IPS-18a (cell line): ENCODE results near the gene ADAP1.

Experiments
- H3K27ac ChIP-seq: one replicate; pipeline ENCODE4 v1.5.1; 2013; ENCODE audit warnings: low read length
- H3K27me3 ChIP-seq: one replicate; pipeline ENCODE4 v1.6.1; 2013; ENCODE audit warnings: mild to moderate bottlenecking, low read length; ENCODE audit not compliant: control insufficient read depth, insufficient read depth
- H3K36me3 ChIP-seq: one replicate; pipeline ENCODE4 v1.6.1; 2013; ENCODE audit warnings: low read depth, low read length; ENCODE audit not compliant: control insufficient read depth
- H3K4me1 ChIP-seq: one replicate; pipeline ENCODE4 v1.6.1; 2013; ENCODE audit warnings: low read depth, low read length; ENCODE audit not compliant: control insufficient read depth
- H3K4me3 ChIP-seq: one replicate; pipeline ENCODE4 v1.5.1; 2013; ENCODE audit warnings: low read length
- H3K9ac ChIP-seq: one replicate; pipeline ENCODE4 v1.6.1; 2013; ENCODE audit warnings: mild to moderate bottlenecking, low read length, moderate library complexity
- H3K9me3 ChIP-seq: one replicate; pipeline ENCODE4 v1.6.1; 2013; ENCODE audit warnings: low read depth, low read length; ENCODE audit not compliant: control insufficient read depth

ADAP1 gene

GRCh38 chr7:985915-986741, 31.6 kb upstream of the ADAP1 start:
- Histone ChIP-seq H3K9ac (no peak overlapping the region), H3K4me3 (no peak overlapping the region), H3K9me3 (no peaks in the 10 kb centered on the region), H3K36me3 (no peaks in the 10 kb centered on the region), H3K4me1 (no peaks in the 10 kb centered on the region), H3K27ac (no peak overlapping the region), H3K27me3 (no peaks in the 10 kb centered on the region)

GRCh38 chr7:985127-985416, 30.6 kb upstream of the ADAP1 start:
- Histone ChIP-seq H3K4me1 (no peaks in the 10 kb centered on the region), H3K9ac (no peak overlapping the region), H3K27ac (no peak overlapping the region), H3K4me3 (no peak overlapping the region), H3K27me3 (no peaks in the 10 kb centered on the region), H3K9me3 (no peaks in the 10 kb centered on the region), H3K36me3 (no peaks in the 10 kb centered on the region)

- Histone ChIP-seq H3K9me3 (no peaks in the 10 kb centered on the region), H3K4me1 (no peaks in the 10 kb centered on the region), H3K9ac (no peak overlapping the region), H3K27me3 (no peaks in the 10 kb centered on the region), H3K27ac (no peak overlapping the region), H3K36me3 (no peaks in the 10 kb centered on the region), H3K4me3 (no peak overlapping the region)
Measured at GRCh38 chr7:984361-985126, 30.1 kb upstream of the ADAP1 start.

- Histone ChIP-seq H3K4me1 (no peaks in the 10 kb centered on the region), H3K27ac (no peak overlapping the region), H3K9ac (no peak overlapping the region), H3K36me3 (no peaks in the 10 kb centered on the region), H3K4me3 (no peak overlapping the region), H3K9me3 (no peaks in the 10 kb centered on the region), H3K27me3 (no peaks in the 10 kb centered on the region)
Measured at GRCh38 chr7:983616-984071, 29.2 kb upstream of the ADAP1 start.

GRCh38 chr7:983004-983615, 28.6 kb upstream of the ADAP1 start, which contains the start of gene CYP2W1:
Gene CYP2W1, plus strand, starts transcription at chr7:983181. Its CDS starts 31 bp downstream, at chr7:983212.
- Histone ChIP-seq H3K27ac (no peak within 1 kb of the TSS), H3K27me3 (no peaks in the 10 kb centered on the region), H3K4me3 (no peak within 1 kb of the TSS), H3K9me3 (no peaks in the 10 kb centered on the region), H3K9ac (no peak within 1 kb of the TSS), H3K4me1 (no peaks in the 10 kb centered on the region), H3K36me3 (no peaks in the 10 kb centered on the region)

GRCh38 chr7:982511-983003, 28.1 kb upstream of the ADAP1 start:
- Histone ChIP-seq H3K36me3 (no peaks in the 10 kb centered on the region), H3K4me1 (no peaks in the 10 kb centered on the region), H3K27ac (no peak overlapping the region), H3K27me3 (no peaks in the 10 kb centered on the region), H3K9ac (no peak overlapping the region), H3K4me3 (no peak overlapping the region), H3K9me3 (no peaks in the 10 kb centered on the region)

- H3K4me3 ChIP-seq, result no peak overlapping the region
- no peak overlapping the region for H3K27ac ChIP-seq
- no peak overlapping the region for H3K9ac ChIP-seq
- no peaks in the 10 kb centered on the region for H3K27me3 ChIP-seq
- no peaks in the 10 kb centered on the region for H3K4me1 ChIP-seq
- no peaks in the 10 kb centered on the region for H3K36me3 ChIP-seq
- no peaks in the 10 kb centered on the region for H3K9me3 ChIP-seq
Measured at GRCh38 chr7:981793-982510, 27.5 kb upstream of the ADAP1 start.

GRCh38 chr7:979886-980571, 25.5 kb upstream of the ADAP1 start:
- Histone ChIP-seq H3K4me3 (no peak overlapping the region), H3K4me1 (no peaks in the 10 kb centered on the region), H3K36me3 (no peaks in the 10 kb centered on the region), H3K27me3 (no peaks in the 10 kb centered on the region), H3K9me3 (no peaks in the 10 kb centered on the region), H3K27ac (no peak overlapping the region), H3K9ac (no peak overlapping the region)

GRCh38 chr7:979151-979550, 24.7 kb upstream of the ADAP1 start:
- no peak overlapping the region for H3K9ac ChIP-seq
- H3K27ac ChIP-seq, result no peak overlapping the region
- no peaks in the 10 kb centered on the region for H3K4me1 ChIP-seq
- H3K9me3 ChIP-seq, result no peaks in the 10 kb centered on the region
- no peaks in the 10 kb centered on the region for H3K36me3 ChIP-seq
- no peak overlapping the region for H3K4me3 ChIP-seq
- H3K27me3 ChIP-seq, result no peaks in the 10 kb centered on the region

GRCh38 chr7:978416-979091, 24.1 kb upstream of the ADAP1 start:
- no peaks in the 10 kb centered on the region for H3K27me3 ChIP-seq
- no peaks in the 10 kb centered on the region for H3K4me1 ChIP-seq
- H3K27ac ChIP-seq, result no peak overlapping the region
- no peaks in the 10 kb centered on the region for H3K9me3 ChIP-seq
- H3K9ac ChIP-seq, result no peak overlapping the region
- H3K36me3 ChIP-seq, result no peaks in the 10 kb centered on the region
- no peak overlapping the region for H3K4me3 ChIP-seq
